Measurements from ENCODE around the gene DCAF17. TPM values are rescaled to one million over a fixed set of nuclear protein-coding genes. Genes with fewer than 3 reads are reported as not detected.

Gene DCAF17
- total and polyA plus RNA-seq, 2 of the 13 experiments (the other 11 are each of a cell fraction or from before 2014, with no cell fraction given) = 13.7 to 30.0 TPM

GRCh38 chr2:171490577-171490976 is 56.6 kb downstream of the DCAF17 start (continued):
- TF ChIP-seq TAF1 (CRISPR knock-in tag; IDR thresholded peaks at IDR 0.05) (no peak), ZNF878 (CRISPR knock-in tag; IDR thresholded peaks at IDR 0.05) (no peak), TERF1 (CRISPR knock-in tag; IDR thresholded peaks at IDR 0.05) (no peak), DMAP1 (CRISPR knock-in tag; IDR thresholded peaks at IDR 0.05) (no peak)

DNA sequence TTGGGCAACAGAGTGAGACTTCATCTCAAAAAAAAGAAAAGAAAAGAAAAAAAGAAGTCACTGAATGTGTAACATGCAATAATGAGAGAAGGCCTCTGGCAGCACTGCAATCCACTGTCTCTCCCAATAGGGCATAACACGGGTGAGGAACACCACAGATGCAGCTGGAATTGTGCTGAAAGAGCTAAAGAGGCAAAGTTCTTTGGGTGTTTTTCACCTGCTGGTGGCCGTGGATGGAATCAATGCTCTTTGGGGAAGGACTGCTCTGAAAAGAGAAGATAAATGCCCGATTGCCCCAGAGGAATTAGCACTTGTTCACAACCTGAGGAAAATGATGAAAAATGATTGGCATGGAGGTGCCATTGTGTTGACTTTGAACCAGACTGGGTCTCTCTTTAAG is 57.3 kb downstream of the DCAF17 start:
- Histone ChIP-seq H2AFZ (ENCODE audit: low read length) (no peak overlapping the region), H3K9ac (ENCODE audit: insufficient read depth, low read depth, low read length) (no peak overlapping the region), H3K36me3 (replicated peaks in 1 of 2; ENCODE audit: control insufficient read depth in 1 of 2, insufficient read depth in 2 of 2, low read length in 2 of 2) (no peaks in the 10 kb centered on the region), H3K9me3 (ENCODE audit: low read length) (peaks cover 12% of the 10 kb centered on the region; the same call in 1 of the 2 replicates), H3K4me3 (replicated peaks in 1 of 3; ENCODE audit: insufficient read depth in 1 of 3, low read depth in 2 of 3, low read length in 3 of 3) (no peak overlapping the region), H3K79me2 (ENCODE audit: insufficient read depth, low read length) (no peaks in the 10 kb centered on the region), H4K20me1 (ENCODE audit: insufficient read depth, low read length) (no peaks in the 10 kb centered on the region), H3K4me1 (ENCODE audit: insufficient read depth, low read length) (no peaks in the 10 kb centered on the region), H3K27me3 (ENCODE audit: control insufficient read depth in 1 of 2, insufficient read depth in 2 of 2, low read length in 2 of 2) (no peaks in the 10 kb centered on the region), H3K4me2 (ENCODE audit: low read depth, low read length) (no peak overlapping the region), H3K27ac (ENCODE audit: extremely low read length, insufficient read depth, low read length) (no peak overlapping the region)
- WGBS (ENCODE audit: low lambda C conversion rate) = 84% methylated on average over 3 of the region's 3 CpGs
- no TSS peak for BruUV-seq (replicated peaks)
- peak; percentile 35; the same call in 2 of the 3 replicates for ATAC-seq
- DNase-seq (ENCODE audit: low spot score) = no peak
- no peak for FAIRE-seq
- intact Hi-C loops (cut with micrococcal nuclease; ENCODE audit: unreplicated experiment) = no loop called here
- ChIA-PET POLR2A (no interaction called here), CTCF (ENCODE audit: low intra/inter-chr PET ratio, low total read pairs) (no interaction called here)
- in situ Hi-C loops (cut with HindIII; ENCODE audit: extremely low pct_ligation_motif_present, low pct_unique_long_range_greater_than_20kb) = no loop called here
- TF ChIP-seq RARG (CRISPR knock-in tag; IDR thresholded peaks at IDR 0.05; ENCODE audit: low read depth) = no peak
- no peak for TF ChIP-seq ARNT2 (CRISPR knock-in tag; IDR thresholded peaks at IDR 0.05; ENCODE audit: low read depth)
- TF ChIP-seq ZNF724P (CRISPR knock-in tag; IDR thresholded peaks at IDR 0.05; ENCODE audit: borderline replicate concordance) = no peak
- TF ChIP-seq ZNF468 (CRISPR knock-in tag; IDR thresholded peaks at IDR 0.05) = no peak
- TF ChIP-seq EED (CRISPR knock-in tag; IDR thresholded peaks at IDR 0.05) = no peak
- no peak for TF ChIP-seq ZNF766 (CRISPR knock-in tag; IDR thresholded peaks at IDR 0.05; ENCODE audit: borderline replicate concordance)
- no peak for TF ChIP-seq HNRNPH1 (optimal IDR thresholded peaks at IDR 0.05; ENCODE audit: low read depth, low read length)
- no peak for TF ChIP-seq HOMEZ (CRISPR knock-in tag; IDR thresholded peaks at IDR 0.05; ENCODE audit: low read depth)
- TF ChIP-seq ZNF552 (CRISPR knock-in tag; IDR thresholded peaks at IDR 0.05; ENCODE audit: borderline replicate concordance) = no peak
- TF ChIP-seq ATM (IDR thresholded peaks at IDR 0.05; ENCODE audit: borderline replicate concordance) = no peak
- no peak for TF ChIP-seq RCOR2 (CRISPR knock-in tag; IDR thresholded peaks at IDR 0.05)
- no peak for TF ChIP-seq TARDBP (CRISPR knock-in tag; IDR thresholded peaks at IDR 0.05)
- no peak for TF ChIP-seq KDM1A (CRISPR knock-in tag; IDR thresholded peaks at IDR 0.05)
- no peak for TF ChIP-seq KMT2B (CRISPR knock-in tag; IDR thresholded peaks at IDR 0.05)
- TF ChIP-seq U2AF1 (optimal IDR thresholded peaks at IDR 0.05; ENCODE audit: low read depth, low read length) = no peak
- TF ChIP-seq, protein P1, sequence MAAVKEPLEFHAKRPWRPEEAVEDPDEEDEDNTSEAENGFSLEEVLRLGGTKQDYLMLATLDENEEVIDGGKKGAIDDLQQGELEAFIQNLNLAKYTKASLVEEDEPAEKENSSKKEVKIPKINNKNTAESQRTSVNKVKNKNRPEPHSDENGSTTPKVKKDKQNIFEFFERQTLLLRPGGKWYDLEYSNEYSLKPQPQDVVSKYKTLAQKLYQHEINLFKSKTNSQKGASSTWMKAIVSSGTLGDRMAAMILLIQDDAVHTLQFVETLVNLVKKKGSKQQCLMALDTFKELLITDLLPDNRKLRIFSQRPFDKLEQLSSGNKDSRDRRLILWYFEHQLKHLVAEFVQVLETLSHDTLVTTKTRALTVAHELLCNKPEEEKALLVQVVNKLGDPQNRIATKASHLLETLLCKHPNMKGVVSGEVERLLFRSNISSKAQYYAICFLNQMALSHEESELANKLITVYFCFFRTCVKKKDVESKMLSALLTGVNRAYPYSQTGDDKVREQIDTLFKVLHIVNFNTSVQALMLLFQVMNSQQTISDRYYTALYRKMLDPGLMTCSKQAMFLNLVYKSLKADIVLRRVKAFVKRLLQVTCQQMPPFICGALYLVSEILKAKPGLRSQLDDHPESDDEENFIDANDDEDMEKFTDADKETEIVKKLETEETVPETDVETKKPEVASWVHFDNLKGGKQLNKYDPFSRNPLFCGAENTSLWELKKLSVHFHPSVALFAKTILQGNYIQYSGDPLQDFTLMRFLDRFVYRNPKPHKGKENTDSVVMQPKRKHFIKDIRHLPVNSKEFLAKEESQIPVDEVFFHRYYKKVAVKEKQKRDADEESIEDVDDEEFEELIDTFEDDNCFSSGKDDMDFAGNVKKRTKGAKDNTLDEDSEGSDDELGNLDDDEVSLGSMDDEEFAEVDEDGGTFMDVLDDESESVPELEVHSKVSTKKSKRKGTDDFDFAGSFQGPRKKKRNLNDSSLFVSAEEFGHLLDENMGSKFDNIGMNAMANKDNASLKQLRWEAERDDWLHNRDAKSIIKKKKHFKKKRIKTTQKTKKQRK (IDR thresholded peaks at IDR 0.05; ENCODE audit: low read length) = no peak
